OCI-LY1 (cell line): ENCODE measurements around the gene SHROOM2.

ENCODE experiments used
- H2AFZ ChIP-seq: fragments of 200-600 bp; sonication (generic), shearing (Covaris generic); 2 replicates; pipeline ENCODE4 v1.6.0; 2014; ENCODE audit warnings: antibody characterized with exemption, mild to moderate bottlenecking, low read length
- H3F3A ChIP-seq: fragments of 200-600 bp; sonication (generic), shearing (Covaris generic); 2 replicates; pipeline ENCODE4 v1.6.0; 2014; ENCODE audit warnings: mild to moderate bottlenecking, antibody characterized with exemption, low read length, moderate library complexity; ENCODE audit not compliant: insufficient read depth
- H3K27ac ChIP-seq: fragments of 200-600 bp; sonication (generic); 2 replicates; pipeline ENCODE4 v1.5.1; 2014; ENCODE audit warnings: low read length, mixed run types, mild to moderate bottlenecking, low read depth; ENCODE audit not compliant: poor library complexity, severe bottlenecking
- H3K27me3 ChIP-seq: fragments of 200-600 bp; sonication (generic); 2 replicates; pipeline ENCODE4 v1.6.0; 2014; ENCODE audit warnings: antibody characterized with exemption, mild to moderate bottlenecking, low read length, moderate library complexity; ENCODE audit not compliant: insufficient read depth
- H3K36me3 ChIP-seq: fragments of 200-600 bp; sonication (generic); 2 replicates; pipeline ENCODE4 v1.6.1; 2014; ENCODE audit warnings: mild to moderate bottlenecking, antibody characterized with exemption, low read length, moderate library complexity, mixed read lengths; ENCODE audit not compliant: insufficient read depth
- H3K4me1 ChIP-seq: fragments of 200-600 bp; sonication (generic); 2 replicates; pipeline ENCODE4 v1.5.1; 2014; ENCODE audit warnings: mild to moderate bottlenecking, low read length, moderate library complexity; ENCODE audit not compliant: insufficient read depth, severe bottlenecking
- H3K4me2 ChIP-seq: fragments of 200-600 bp; sonication (generic), shearing (Covaris generic); 2 replicates; pipeline ENCODE4 v1.6.1; 2014; ENCODE audit warnings: low read length
- H3K4me3 ChIP-seq: fragments of 200-600 bp; sonication (generic); 2 replicates; pipeline ENCODE4 v1.5.1; 2014; ENCODE audit warnings: low read length, low read depth, mild to moderate bottlenecking, mixed read lengths; ENCODE audit not compliant: poor library complexity, severe bottlenecking
- H3K79me2 ChIP-seq: fragments of 200-600 bp; shearing (Covaris generic); 2 replicates; pipeline ENCODE4 v1.6.1; 2016; ENCODE audit warnings: mixed run types, low read length, mixed read lengths; ENCODE audit not compliant: insufficient read depth
- H3K9ac ChIP-seq: fragments of 200-600 bp; sonication (generic), shearing (Covaris generic); 2 replicates; pipeline ENCODE4 v1.6.1; 2014; ENCODE audit warnings: mild to moderate bottlenecking, low read length, mixed read lengths
- H3K9me2 ChIP-seq: fragments of 200-600 bp; sonication (generic), shearing (Covaris generic); 2 replicates; pipeline ENCODE4 v1.6.1; 2014; ENCODE audit warnings: low read depth, mild to moderate bottlenecking, low read length, mixed read lengths
- H3K9me3 ChIP-seq: fragments of 200-600 bp; shearing (Covaris generic); 2 replicates; pipeline ENCODE4 v1.6.1; 2014; ENCODE audit warnings: low read length, mixed read lengths
- H4K20me1 ChIP-seq: fragments of 200-600 bp; sonication (generic), shearing (Covaris generic); 2 replicates; pipeline ENCODE4 v1.6.0; 2016; ENCODE audit warnings: mild to moderate bottlenecking, low read length; ENCODE audit not compliant: insufficient read depth
- CTCF ChIP-seq: fragments of 200-600 bp; sonication (generic), shearing (Covaris generic); IDR thresholded peaks from 2 replicates; pipeline ENCODE4 v1.5.1; 2017; ENCODE audit warnings: mild to moderate bottlenecking, antibody characterized with exemption, low read length, moderate library complexity, mixed read lengths
- EZH2 ChIP-seq: fragments of 200-600 bp; sonication (generic), shearing (Covaris generic); IDR thresholded peaks from 2 replicates; pipeline ENCODE4 v1.8.0; 2017; ENCODE audit warnings: borderline replicate concordance, mixed run types, mild to moderate bottlenecking, antibody characterized with exemption, low read length, moderate library complexity, mixed read lengths

SHROOM2 gene

GRCh38 chrX:9772943-9773342, 13.3 kb upstream of the SHROOM2 start:
- H4K20me1 ChIP-seq = no peaks in the 10 kb centered on the region
- H3K9me2 ChIP-seq = no peaks in the 10 kb centered on the region
- no peak overlapping the region for H2AFZ ChIP-seq
- H3F3A ChIP-seq = no peaks in the 10 kb centered on the region
- no peaks in the 10 kb centered on the region for H3K9me3 ChIP-seq
- no peak overlapping the region for H3K9ac ChIP-seq
- no peak overlapping the region for H3K27ac ChIP-seq
- no peak overlapping the region for H3K4me2 ChIP-seq
- no peaks in the 10 kb centered on the region for H3K36me3 ChIP-seq
- no peaks in the 10 kb centered on the region for H3K27me3 ChIP-seq
- H3K79me2 ChIP-seq = no peaks in the 10 kb centered on the region
- no peak overlapping the region for H3K4me3 ChIP-seq
- TF ChIP-seq CTCF (no peak), EZH2 (no peak)
- H3K4me1 ChIP-seq = no peaks in the 10 kb centered on the region

- no peaks in the 10 kb centered on the region for H3K27me3 ChIP-seq
- no peak overlapping the region for H2AFZ ChIP-seq
- H3F3A ChIP-seq = no peaks in the 10 kb centered on the region
- H3K9ac ChIP-seq = no peak overlapping the region
- no peak overlapping the region for H3K4me3 ChIP-seq
- H3K79me2 ChIP-seq = no peaks in the 10 kb centered on the region
- no peaks in the 10 kb centered on the region for H3K36me3 ChIP-seq
- H3K9me2 ChIP-seq = no peaks in the 10 kb centered on the region
- TF ChIP-seq EZH2 = no peak
- TF ChIP-seq CTCF = no peak
- no peak overlapping the region for H3K4me2 ChIP-seq
- H3K4me1 ChIP-seq = no peaks in the 10 kb centered on the region
- no peak overlapping the region for H3K27ac ChIP-seq
- no peaks in the 10 kb centered on the region for H4K20me1 ChIP-seq
- H3K9me3 ChIP-seq = no peaks in the 10 kb centered on the region
These were observed 10.3 kb upstream of the SHROOM2 start for GRCh38 chrX:9775930-9776329.

- H4K20me1 ChIP-seq = no peaks in the 10 kb centered on the region
- H3K79me2 ChIP-seq = no peaks in the 10 kb centered on the region
- no peak overlapping the region for H3K27ac ChIP-seq
- TF ChIP-seq CTCF (no peak), EZH2 (no peak)
- no peak overlapping the region for H3K9ac ChIP-seq
- H3K4me3 ChIP-seq = no peak overlapping the region
- H2AFZ ChIP-seq = no peak overlapping the region
- H3K9me2 ChIP-seq = no peaks in the 10 kb centered on the region
- H3K27me3 ChIP-seq = no peaks in the 10 kb centered on the region
- H3K36me3 ChIP-seq = no peaks in the 10 kb centered on the region
- H3F3A ChIP-seq = no peaks in the 10 kb centered on the region
- H3K4me2 ChIP-seq = no peak overlapping the region
- no peaks in the 10 kb centered on the region for H3K4me1 ChIP-seq
- no peaks in the 10 kb centered on the region for H3K9me3 ChIP-seq
These were observed 4.3 kb upstream of the SHROOM2 start for GRCh38 chrX:9781941-9782340.
